ENCODE results near the gene PLVAP. TPM values are rescaled to one million over a fixed set of nuclear protein-coding genes. Genes with fewer than 3 reads are reported as not detected.

Gene PLVAP
- total and polyA plus RNA-seq, 8 donors, result 5.8 to 95.1 (median 30.3) TPM

GRCh38 chr19:17380426-17381138, 3.4 kb upstream of the PLVAP start:
- H3K36me3 ChIP-seq, result no peaks in the 10 kb centered on the region
- H3K4me3 ChIP-seq, result no peak overlapping the region
- no peaks in the 10 kb centered on the region for H3K9me3 ChIP-seq
- H3K27ac ChIP-seq, result no peak overlapping the region
- no peak for DNase-seq
- intact Hi-C loops (cut with DNase I; ENCODE audit: low total_unique reads), result no loop called here
- WGBS, 5 donors, result 85 to 97% (median 96%) methylated on average over 5 of the region's 5 CpGs
- H3K4me1 ChIP-seq, result peaks cover 0 to 18% (median 9%) of the 10 kb centered on the region in 4 donors
- H3K27me3 ChIP-seq, result peaks cover 0 to 34% (median 5%) of the 10 kb centered on the region in 3 donors
- TF ChIP-seq POLR2AphosphoS5 (IDR thresholded peaks at IDR 0.05) (no peak), EP300 (IDR thresholded peaks at IDR 0.05) (no peak), POLR2A (IDR thresholded peaks at IDR 0.05) (no peak)
- TF ChIP-seq, protein P1, sequence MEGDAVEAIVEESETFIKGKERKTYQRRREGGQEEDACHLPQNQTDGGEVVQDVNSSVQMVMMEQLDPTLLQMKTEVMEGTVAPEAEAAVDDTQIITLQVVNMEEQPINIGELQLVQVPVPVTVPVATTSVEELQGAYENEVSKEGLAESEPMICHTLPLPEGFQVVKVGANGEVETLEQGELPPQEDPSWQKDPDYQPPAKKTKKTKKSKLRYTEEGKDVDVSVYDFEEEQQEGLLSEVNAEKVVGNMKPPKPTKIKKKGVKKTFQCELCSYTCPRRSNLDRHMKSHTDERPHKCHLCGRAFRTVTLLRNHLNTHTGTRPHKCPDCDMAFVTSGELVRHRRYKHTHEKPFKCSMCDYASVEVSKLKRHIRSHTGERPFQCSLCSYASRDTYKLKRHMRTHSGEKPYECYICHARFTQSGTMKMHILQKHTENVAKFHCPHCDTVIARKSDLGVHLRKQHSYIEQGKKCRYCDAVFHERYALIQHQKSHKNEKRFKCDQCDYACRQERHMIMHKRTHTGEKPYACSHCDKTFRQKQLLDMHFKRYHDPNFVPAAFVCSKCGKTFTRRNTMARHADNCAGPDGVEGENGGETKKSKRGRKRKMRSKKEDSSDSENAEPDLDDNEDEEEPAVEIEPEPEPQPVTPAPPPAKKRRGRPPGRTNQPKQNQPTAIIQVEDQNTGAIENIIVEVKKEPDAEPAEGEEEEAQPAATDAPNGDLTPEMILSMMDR (IDR thresholded peaks at IDR 0.05), result no peak

DNA sequence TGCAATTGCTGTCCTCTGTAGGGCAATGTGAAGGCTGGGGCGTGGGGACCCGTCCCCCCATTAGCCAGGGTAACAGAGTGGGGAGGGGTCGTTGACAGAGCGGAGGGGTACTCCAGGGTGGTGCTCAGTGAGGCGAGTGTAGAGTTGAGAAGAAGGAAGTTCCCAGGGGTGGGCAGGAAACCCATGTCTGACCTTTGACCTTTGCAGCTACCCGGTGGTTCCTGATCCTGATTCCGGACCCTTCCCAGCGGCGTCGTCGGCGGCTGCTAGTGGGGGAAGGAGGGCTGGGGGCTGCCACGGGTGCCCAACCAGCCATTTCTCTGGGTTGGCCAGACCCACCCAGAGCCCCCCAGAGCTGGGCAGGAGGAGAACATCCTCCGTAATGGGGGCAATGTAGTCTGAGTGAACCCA, 2.1 kb upstream of the PLVAP start:
- Histone ChIP-seq H3K4me3 (no peak overlapping the region), H3K27ac (peak overlapping the region in 1 of 5 donors; percentile 25), H3K4me1 (peaks cover 0 to 18% (median 9%) of the 10 kb centered on the region in 4 donors), H3K27me3 (peaks cover 0 to 34% (median 5%) of the 10 kb centered on the region in 3 donors), H3K9me3 (no peaks in the 10 kb centered on the region), H3K36me3 (no peaks in the 10 kb centered on the region)
- WGBS, 5 donors, result 38 to 45% (median 41%) methylated on average over 14 of the region's 14 CpGs
- intact Hi-C loops (cut with DNase I; ENCODE audit: low total_unique reads), result no loop called here
- peak in 1 of 2 donors; percentile 72 for DNase-seq
- TF ChIP-seq, protein P1 (IDR thresholded peaks at IDR 0.05), result no peak
- TF ChIP-seq EP300 (IDR thresholded peaks at IDR 0.05) (no peak), POLR2A (IDR thresholded peaks at IDR 0.05) (no peak), POLR2AphosphoS5 (IDR thresholded peaks at IDR 0.05) (no peak)

DNA sequence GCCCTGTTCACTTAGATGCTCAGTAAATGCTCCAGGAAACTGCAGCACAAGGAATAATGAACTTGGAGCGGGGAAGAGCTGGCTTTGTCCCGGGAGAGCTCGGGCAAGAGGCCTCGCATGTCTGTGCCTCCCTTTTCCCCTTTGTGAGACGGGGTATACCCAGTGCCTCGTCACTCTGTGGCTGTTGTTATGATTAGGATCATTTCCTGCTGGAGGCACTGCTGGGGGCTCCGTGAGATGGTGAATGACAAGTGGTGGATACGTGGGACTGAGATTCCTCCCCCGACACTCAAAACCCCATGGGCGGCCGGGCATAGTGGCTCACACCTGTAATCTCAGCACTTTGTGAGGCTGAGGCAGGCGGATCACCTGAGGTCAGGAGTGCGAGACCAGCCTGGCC, 1.1 kb upstream of the PLVAP start:
- Histone ChIP-seq H3K9me3 (no peaks in the 10 kb centered on the region), H3K4me1 (peaks cover 0 to 18% (median 9%) of the 10 kb centered on the region in 4 donors), H3K27me3 (peaks cover 0 to 34% (median 5%) of the 10 kb centered on the region in 3 donors), H3K36me3 (no peaks in the 10 kb centered on the region), H3K27ac (peak overlapping the region in 3 of 5 donors; percentile 20 to 58 (median 31)), H3K4me3 (no peak overlapping the region)
- intact Hi-C loops (cut with DNase I; ENCODE audit: low total_unique reads), result no loop called here
- 54 to 75% (median 67%) methylated on average over 11 to 13 of the region's 13 CpGs for WGBS, 5 donors
- no peak for DNase-seq
- TF ChIP-seq, protein P1 (IDR thresholded peaks at IDR 0.05), result no peak
- TF ChIP-seq POLR2A (IDR thresholded peaks at IDR 0.05) (no peak), EP300 (IDR thresholded peaks at IDR 0.05) (no peak), POLR2AphosphoS5 (IDR thresholded peaks at IDR 0.05) (no peak)

- no peaks in the 10 kb centered on the region for H3K9me3 ChIP-seq
- no peaks in the 10 kb centered on the region for H3K36me3 ChIP-seq
- peak in 1 of 2 donors; percentile 70 for DNase-seq
- TF ChIP-seq POLR2A (IDR thresholded peaks at IDR 0.05), result no peak
- TF ChIP-seq EP300 (IDR thresholded peaks at IDR 0.05), result no peak
- TF ChIP-seq, protein P1 (IDR thresholded peaks at IDR 0.05), result no peak
- TF ChIP-seq POLR2AphosphoS5 (IDR thresholded peaks at IDR 0.05), result no peak
- H3K4me3 ChIP-seq, result no peak overlapping the region
- WGBS, 5 donors, result 24 to 54% (median 44%) methylated on average over 8 of the region's 8 CpGs
- H3K27me3 ChIP-seq, result peaks cover 0 to 20% (median 0%) of the 10 kb centered on the region in 3 donors
- peaks cover 0 to 15% (median 0%) of the 10 kb centered on the region in 4 donors for H3K4me1 ChIP-seq
- intact Hi-C loops (cut with DNase I; ENCODE audit: low total_unique reads), result no loop called here
- peak overlapping the region in 2 of 5 donors; percentile 52 to 61 for H3K27ac ChIP-seq
Measured at GRCh38 chr19:17370026-17370587, 7.0 kb downstream of the PLVAP start.

All from stomach (tissue), 9 donors.